ENCODE measurements around the gene MUC5AC. TPM values are rescaled to one million over a fixed set of nuclear protein-coding genes. Genes with fewer than 3 reads are reported as not detected.

Gene MUC5AC
- total and polyA plus RNA-seq, 5 experiments from 2014 or later = not detected

GRCh38 chr11:1116104-1116503 is 41.6 kb upstream of the MUC5AC start:
- Mint-ChIP-seq H3K4me3 (no peak overlapping the region), H3K36me3 (no peaks in the 10 kb centered on the region), H3K27me3 (peaks cover 0 to 3% (median 0%) of the 10 kb centered on the region in 5 donors), H3K9me3 (no peaks in the 10 kb centered on the region), H3K27ac (no peak overlapping the region), H3K4me1 (peaks cover 0 to 3% (median 0%) of the 10 kb centered on the region in 4 donors)
- POLR2A ChIA-PET = no interaction called here
- DNase-seq (no peak), ATAC-seq (no peak)

- no peaks in the 10 kb centered on the region for H3K36me3 Mint-ChIP-seq
- H3K4me1 Mint-ChIP-seq = peaks cover 0 to 3% (median 0%) of the 10 kb centered on the region in 4 donors
- H3K27me3 Mint-ChIP-seq = peaks cover 0 to 8% (median 0%) of the 10 kb centered on the region in 5 donors
- H3K4me3 Mint-ChIP-seq = no peak overlapping the region
- H3K27ac Mint-ChIP-seq = peak overlapping the region in 1 of 10 donors; percentile 18
- POLR2A ChIA-PET = no interaction called here
- no peaks in the 10 kb centered on the region for H3K9me3 Mint-ChIP-seq
- DNase-seq (peak in 1 of 10 donors; percentile 52), ATAC-seq (no peak)
Observed at GRCh38 chr11:1116666-1117390, 40.9 kb upstream of the MUC5AC start.

GRCh38 chr11:1117992-1118391 is 39.8 kb upstream of the MUC5AC start:
- Mint-ChIP-seq H3K27ac (no peak overlapping the region), H3K27me3 (peaks cover 0 to 9% (median 7%) of the 10 kb centered on the region in 5 donors), H3K9me3 (no peaks in the 10 kb centered on the region), H3K4me3 (no peak overlapping the region), H3K4me1 (peaks cover 0 to 3% (median 0%) of the 10 kb centered on the region in 4 donors), H3K36me3 (no peaks in the 10 kb centered on the region)
- no peak for ATAC-seq
- POLR2A ChIA-PET = no interaction called here
- DNase-seq = peak in 1 of 10 donors; percentile 49

GRCh38 chr11:1118755-1119603 is 38.8 kb upstream of the MUC5AC start:
- Mint-ChIP-seq H3K27ac (no peak overlapping the region), H3K27me3 (peaks cover 0 to 16% (median 11%) of the 10 kb centered on the region in 5 donors), H3K4me1 (peaks cover 0 to 3% (median 0%) of the 10 kb centered on the region in 4 donors), H3K4me3 (no peak overlapping the region), H3K9me3 (peaks cover 0 to 3% (median 0%) of the 10 kb centered on the region in 9 donors), H3K36me3 (no peaks in the 10 kb centered on the region)
- ATAC-seq (no peak), DNase-seq (no peak)
- POLR2A ChIA-PET = no interaction called here

GRCh38 chr11:1119604-1120146 is 38.1 kb upstream of the MUC5AC start:
- no peaks in the 10 kb centered on the region for H3K36me3 Mint-ChIP-seq
- POLR2A ChIA-PET = no interaction called here
- H3K4me3 Mint-ChIP-seq = no peak overlapping the region
- DNase-seq (peak in 1 of 10 donors; percentile 55), ATAC-seq (no peak)
- H3K4me1 Mint-ChIP-seq = peaks cover 0 to 4% (median 2%) of the 10 kb centered on the region in 4 donors
- H3K27ac Mint-ChIP-seq = no peak overlapping the region
- peaks cover 0 to 10% (median 2%) of the 10 kb centered on the region in 9 donors for H3K9me3 Mint-ChIP-seq
- H3K27me3 Mint-ChIP-seq = peaks cover 3 to 23% (median 18%) of the 10 kb centered on the region in 5 donors

GRCh38 chr11:1120532-1121330 is 37.0 kb upstream of the MUC5AC start:
- peaks cover 3 to 26% (median 20%) of the 10 kb centered on the region in 5 donors for H3K27me3 Mint-ChIP-seq
- H3K36me3 Mint-ChIP-seq = no peaks in the 10 kb centered on the region
- H3K9me3 Mint-ChIP-seq = peaks cover 0 to 17% (median 2%) of the 10 kb centered on the region in 9 donors
- H3K27ac Mint-ChIP-seq = no peak overlapping the region
- H3K4me3 Mint-ChIP-seq = no peak overlapping the region
- DNase-seq (peak in 1 of 10 donors; percentile 60), ATAC-seq (no peak)
- H3K4me1 Mint-ChIP-seq = peaks cover 0 to 4% (median 1%) of the 10 kb centered on the region in 4 donors
- POLR2A ChIA-PET = no interaction called here

GRCh38 chr11:1121331-1121812 is 36.4 kb upstream of the MUC5AC start:
- POLR2A ChIA-PET = no interaction called here

GRCh38 chr11:1121813-1122663 is 35.7 kb upstream of the MUC5AC start:
- DNase-seq (peak in 2 of 10 donors; percentile 15 to 56), ATAC-seq (no peak)
- H3K4me3 Mint-ChIP-seq = no peak overlapping the region
- peaks cover 3 to 26% (median 20%) of the 10 kb centered on the region in 5 donors for H3K27me3 Mint-ChIP-seq
- POLR2A ChIA-PET = no interaction called here
- no peak overlapping the region for H3K27ac Mint-ChIP-seq
- peaks cover 0 to 4% (median 1%) of the 10 kb centered on the region in 4 donors for H3K4me1 Mint-ChIP-seq
- peaks cover 0 to 17% (median 2%) of the 10 kb centered on the region in 9 donors for H3K9me3 Mint-ChIP-seq
- H3K36me3 Mint-ChIP-seq = no peaks in the 10 kb centered on the region

More at GRCh38 chr11:1121331-1121812, 36.4 kb upstream of the MUC5AC start:
- Mint-ChIP-seq H3K4me1 (peaks cover 0 to 4% (median 1%) of the 10 kb centered on the region in 4 donors), H3K4me3 (no peak overlapping the region), H3K36me3 (no peaks in the 10 kb centered on the region), H3K27ac (no peak overlapping the region), H3K9me3 (peaks cover 0 to 17% (median 2%) of the 10 kb centered on the region in 9 donors), H3K27me3 (peaks cover 3 to 26% (median 20%) of the 10 kb centered on the region in 5 donors)
- ATAC-seq (no peak), DNase-seq (peak in 1 of 10 donors; percentile 60)

GRCh38 chr11:1122664-1123002 is 35.1 kb upstream of the MUC5AC start:
- ATAC-seq (no peak), DNase-seq (no peak)
- no peak overlapping the region for H3K27ac Mint-ChIP-seq
- H3K4me1 Mint-ChIP-seq = peaks cover 0 to 4% (median 1%) of the 10 kb centered on the region in 4 donors
- peaks cover 0 to 17% (median 2%) of the 10 kb centered on the region in 9 donors for H3K9me3 Mint-ChIP-seq
- no peak overlapping the region for H3K4me3 Mint-ChIP-seq
- POLR2A ChIA-PET = no interaction called here
- peaks cover 3 to 26% (median 22%) of the 10 kb centered on the region in 5 donors for H3K27me3 Mint-ChIP-seq
- no peaks in the 10 kb centered on the region for H3K36me3 Mint-ChIP-seq

GRCh38 chr11:1123970-1124369 is 33.8 kb upstream of the MUC5AC start:
- H3K27ac Mint-ChIP-seq = no peak overlapping the region
- POLR2A ChIA-PET = no interaction called here
- H3K4me3 Mint-ChIP-seq = no peak overlapping the region
- ATAC-seq = no peak
- H3K4me1 Mint-ChIP-seq = peaks cover 0 to 4% (median 1%) of the 10 kb centered on the region in 4 donors
- DNase-seq = no peak
- peaks cover 3 to 26% (median 25%) of the 10 kb centered on the region in 5 donors for H3K27me3 Mint-ChIP-seq
- H3K36me3 Mint-ChIP-seq = no peaks in the 10 kb centered on the region
- H3K9me3 Mint-ChIP-seq = peaks cover 0 to 17% (median 2%) of the 10 kb centered on the region in 9 donors

- peaks cover 3 to 29% (median 25%) of the 10 kb centered on the region in 5 donors for H3K27me3 Mint-ChIP-seq
- peaks cover 0 to 17% (median 2%) of the 10 kb centered on the region in 9 donors for H3K9me3 Mint-ChIP-seq
- ATAC-seq (no peak), DNase-seq (peak in 1 of 10 donors; percentile 60)
- H3K4me1 Mint-ChIP-seq = peaks cover 0 to 4% (median 1%) of the 10 kb centered on the region in 4 donors
- no peak overlapping the region for H3K27ac Mint-ChIP-seq
- no peaks in the 10 kb centered on the region for H3K36me3 Mint-ChIP-seq
- POLR2A ChIA-PET = interaction anchor here (0.5 kb wide), 1 partner anchor 1012 kb away, joined by 4 read pairs; no protein-coding TSS in a partner anchor
- no peak overlapping the region for H3K4me3 Mint-ChIP-seq
Observed at GRCh38 chr11:1125803-1126202, 31.9 kb upstream of the MUC5AC start.

All from naive thymus-derived CD8-positive, alpha-beta T cell (primary cell).